ENCODE results near the gene HLA-DOA.

- TF ChIP-seq CTCF (IDR thresholded peaks at IDR 0.05; ENCODE audit: poor library complexity) (no peak), EZH2 (IDR thresholded peaks at IDR 0.05; ENCODE audit: borderline replicate concordance) (no peak)
These were observed 32.9 kb downstream of the HLA-DOA start for GRCh38 chr6:32976334-32977069.

All from hepatocyte (in vitro differentiated cells).